Esophagus muscularis mucosa (tissue), 4 donors: Measurements from ENCODE around the gene KIAA1958. TPM values are rescaled to one million over a fixed set of nuclear protein-coding genes. Genes with fewer than 3 reads are reported as not detected.
"Not testable (repeated sequence)": the region's sequence is repeated elsewhere in the genome, so short reads cannot be mapped to it uniquely, and the experiment has no call there.

Experiments
- DNase-seq: peaks from one replicate; pipeline ENCODE4 v3.0.0-alpha.2; 2017; ENCODE audit errors: extremely low spot score
- H3K27ac ChIP-seq, 4 donors: fragments of 200-600 bp; sonication (generic); replicated peaks in 1 of 4; 1 replicate in 3 of 4; 2 replicates in 1 of 4; pipeline ENCODE4 v1.5.1; 2016 to 2019; ENCODE audit warnings: mild to moderate bottlenecking in 1 of 4
- H3K27me3 ChIP-seq, 4 donors: fragments of 200-600 bp; sonication (generic); one replicate each; pipeline versions ENCODE4 v1.5.1 to v1.6.0; 2016 to 2019
- H3K36me3 ChIP-seq, 4 donors: fragments of 200-600 bp; sonication (generic); one replicate each; pipeline ENCODE4 v1.5.1; 2016 to 2019
- H3K4me1 ChIP-seq, 4 donors: fragments of 200-600 bp; sonication (generic); one replicate each; pipeline ENCODE4 v1.5.1; 2016 to 2019
- H3K4me3 ChIP-seq, 4 donors: fragments of 200-600 bp; sonication (generic); 1 replicate in 2 of 4; 2 replicates in 2 of 4; pipeline ENCODE4 v1.5.1; 2016 to 2019; ENCODE audit warnings: mild to moderate bottlenecking in 4 of 4, moderate library complexity in 1 of 4
- H3K9me3 ChIP-seq, 4 donors: fragments of 200-600 bp; sonication (generic); 1 replicate in 3 of 4; 2 replicates in 1 of 4; pipeline ENCODE4 v1.5.1; 2016 to 2019
- CTCF ChIP-seq, 3 experiments: fragments of 200-600 bp in 2 of 3; fragments of 450-650 bp in 1 of 3; sonication (generic) in 2 of 3; IDR thresholded peaks; one replicate each; pipeline ENCODE4 v1.5.1; 2017 to 2019; ENCODE audit warnings: antibody characterized with exemption in 3 of 3, mild to moderate bottlenecking in 2 of 3, moderate library complexity in 1 of 3
- EP300 ChIP-seq: sonication (generic); formaldehyde crosslinking; IDR thresholded peaks from one replicate; pipeline ENCODE4 v1.6.1; 2017; ENCODE audit warnings: antibody characterized with exemption
- POLR2A ChIP-seq: fragments of 450-650 bp; IDR thresholded peaks from one replicate; pipeline ENCODE4 v1.6.1; 2017; ENCODE audit warnings: antibody characterized with exemption, moderate library complexity, mild to moderate bottlenecking, low read depth
- POLR2AphosphoS5 ChIP-seq, 2 donors: sonication (generic); formaldehyde crosslinking; IDR thresholded peaks; one replicate each; pipeline ENCODE4 v1.6.1; 2017; ENCODE audit warnings: antibody characterized with exemption in 2 of 2
- WGBS: methylation state at CpG from one replicate; pipeline ENCODE4 v1.1.5; 2018; 5-methylcytosine and 5-hydroxymethylcytosine counted together
- intact Hi-C: fragments of 100-400 bp; cut with DNase I; formaldehyde crosslinking; loops from one replicate; pipeline ENCODE4 v1.15.1; 2023
- total RNA-seq, 4 donors: library from RNA; depleted of rRNA; stranded (reverse); fragments of >200 nt; gene quantifications; one replicate each; pipeline versions ENCODE4 v1.1.0 to v1.2.1, GENCODE V29; 2016

Gene KIAA1958
- total RNA-seq, 4 donors from 2014 or later = 2.2 to 5.8 (median 3.2) TPM

DNA sequence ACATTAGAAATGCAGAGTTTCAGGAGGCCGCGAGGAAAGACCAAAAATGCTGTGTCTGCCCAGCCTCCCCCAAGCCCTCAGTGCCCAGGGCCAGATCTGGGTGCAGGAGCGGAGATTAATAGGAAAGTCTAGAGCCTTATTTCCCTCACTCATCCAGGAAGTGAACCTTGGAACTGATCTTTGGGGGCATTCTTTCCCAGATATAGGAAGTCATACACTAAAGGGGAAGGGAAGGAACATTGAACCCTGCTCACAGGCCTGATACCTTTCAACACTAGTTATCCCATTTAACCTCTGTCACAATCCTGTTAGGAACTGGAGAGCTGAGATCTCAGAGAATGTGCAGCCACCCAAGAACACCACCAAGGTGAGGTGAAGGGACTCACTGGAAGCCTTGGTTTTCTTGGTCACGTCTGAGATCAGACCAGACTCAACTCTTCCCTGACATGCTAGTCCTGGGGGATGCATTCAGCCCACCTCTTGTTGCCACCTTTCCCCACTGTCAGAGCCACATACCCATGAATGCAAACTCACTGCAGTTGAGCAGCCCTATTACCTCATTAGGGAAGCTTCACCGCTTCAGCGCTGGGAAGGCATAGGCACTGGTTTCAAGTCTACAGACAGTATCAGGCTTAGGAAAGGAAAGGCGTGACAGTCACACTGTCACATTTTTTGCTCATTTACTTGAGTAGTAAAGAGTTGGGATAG is 95.0 kb downstream of the KIAA1958 start:
- 81% methylated on average over 7 of the region's 7 CpGs for WGBS
- no peaks in the 10 kb centered on the region for H3K36me3 ChIP-seq
- H3K9me3 ChIP-seq = no peaks in the 10 kb centered on the region
- H3K27ac ChIP-seq = no peak overlapping the region
- DNase-seq = no peak
- intact Hi-C loops = no loop called here
- no peaks in the 10 kb centered on the region for H3K27me3 ChIP-seq
- H3K4me1 ChIP-seq = no peaks in the 10 kb centered on the region
- TF ChIP-seq EP300 = no peak
- no peak for TF ChIP-seq CTCF (IDR thresholded peaks at IDR 0.05)
- TF ChIP-seq POLR2A = no peak
- TF ChIP-seq POLR2AphosphoS5 (IDR thresholded peaks at IDR 0.05) = no peak
- no peak overlapping the region for H3K4me3 ChIP-seq

- Histone ChIP-seq H3K36me3 (no peaks in the 10 kb centered on the region), H3K4me3 (no peak overlapping the region), H3K27ac (no peak overlapping the region), H3K9me3 (no peaks in the 10 kb centered on the region), H3K4me1 (no peaks in the 10 kb centered on the region), H3K27me3 (no peaks in the 10 kb centered on the region)
- intact Hi-C loops = no loop called here
- no peak for DNase-seq
- TF ChIP-seq CTCF (IDR thresholded peaks at IDR 0.05) (no peak), POLR2AphosphoS5 (IDR thresholded peaks at IDR 0.05) (no peak), EP300 (no peak), POLR2A (no peak)
- whole genome bisulfite sequencing = 82% methylated on average over 7 of the region's 7 CpGs
Observed at GRCh38 chr9:112582371-112583262, 96.0 kb downstream of the KIAA1958 start.

DNA sequence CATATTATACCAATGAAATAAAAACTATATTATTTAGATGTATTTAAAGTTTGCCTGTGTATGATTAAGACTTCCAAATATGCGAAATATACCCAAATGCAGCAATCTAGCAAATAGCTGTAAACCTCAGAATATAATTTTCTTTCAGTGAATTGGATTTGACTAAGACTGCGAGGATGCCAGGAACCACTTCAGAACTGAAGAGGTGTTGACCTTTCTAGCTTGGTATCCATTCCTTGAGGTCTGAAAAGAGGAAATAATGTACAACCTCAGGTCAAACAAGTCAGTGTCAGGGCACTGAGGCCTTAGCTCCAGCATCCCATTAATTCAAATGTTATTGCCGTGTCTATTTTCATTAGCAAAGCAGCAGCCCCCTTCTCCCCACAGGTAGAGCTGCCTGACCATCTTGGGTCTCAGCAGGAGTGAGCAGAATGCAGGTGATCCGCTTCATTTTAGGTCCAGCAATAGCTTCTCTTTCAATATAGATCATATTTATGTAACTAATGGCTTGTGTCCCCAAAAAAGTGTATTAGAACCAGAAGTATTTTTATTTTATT is 100.0 kb downstream of the KIAA1958 start:
- H3K4me1 ChIP-seq = no peaks in the 10 kb centered on the region
- no peak overlapping the region for H3K4me3 ChIP-seq
- H3K27me3 ChIP-seq = no peaks in the 10 kb centered on the region
- DNase-seq = no peak
- TF ChIP-seq POLR2AphosphoS5 (IDR thresholded peaks at IDR 0.05) (no peak), CTCF (IDR thresholded peaks at IDR 0.05) (no peak), POLR2A (no peak), EP300 (no peak)
- no peaks in the 10 kb centered on the region for H3K36me3 ChIP-seq
- WGBS = over 99% methylated on average over 4 of the region's 4 CpGs
- no peaks in the 10 kb centered on the region for H3K9me3 ChIP-seq
- intact Hi-C loops = no loop called here
- H3K27ac ChIP-seq = no peak overlapping the region

DNA sequence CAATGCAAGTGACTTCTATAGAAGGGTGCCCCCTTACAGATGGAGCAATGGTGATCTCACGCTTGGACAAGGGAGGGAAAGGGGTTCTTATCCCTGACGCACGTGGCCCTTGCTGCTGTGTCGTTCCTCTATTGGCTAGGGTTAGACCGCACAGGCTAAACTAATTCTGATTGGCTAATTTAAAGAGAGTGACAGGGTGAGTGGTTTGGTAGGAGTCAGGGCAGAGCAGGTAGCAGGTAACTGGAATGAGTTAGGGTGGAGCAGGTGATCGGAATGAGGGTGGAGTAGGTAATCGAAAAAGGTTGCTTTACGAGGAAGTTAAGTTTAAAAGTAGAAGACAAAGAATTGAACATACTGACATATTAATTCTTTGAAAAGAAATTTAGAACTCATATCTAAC is 105.2 kb downstream of the KIAA1958 start:
- intact Hi-C loops, H3K4me3 ChIP-seq, H3K36me3 ChIP-seq, H3K27ac ChIP-seq, H3K9me3 ChIP-seq, H3K27me3 ChIP-seq, H3K4me1 ChIP-seq, DNase-seq: not testable (repeated sequence)
- WGBS = 96% methylated on average over 8 of the region's 8 CpGs

DNA sequence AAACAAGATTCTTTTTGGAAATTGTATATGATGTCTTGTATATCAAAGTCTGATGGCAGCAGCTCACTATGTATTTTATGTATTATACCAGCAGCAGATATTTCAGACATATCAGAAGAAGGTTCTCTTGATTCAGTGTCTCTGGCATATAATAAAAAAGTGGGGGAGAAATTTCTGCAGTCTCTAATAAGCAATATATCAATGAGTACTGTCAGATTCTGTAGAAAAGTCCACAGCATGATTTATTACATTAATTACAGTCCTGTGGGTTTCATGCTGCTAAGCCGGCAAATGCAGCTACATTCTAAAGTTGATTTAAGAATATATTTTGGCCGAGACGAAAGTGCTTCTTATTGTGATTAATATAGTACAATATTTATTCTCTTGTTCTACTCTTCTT is 113.1 kb downstream of the KIAA1958 start:
- Histone ChIP-seq H3K36me3 (no peaks in the 10 kb centered on the region), H3K4me3 (no peak overlapping the region), H3K9me3 (no peaks in the 10 kb centered on the region), H3K27ac (no peak overlapping the region), H3K4me1 (peaks cover 0 to 9% (median 6%) of the 10 kb centered on the region in 4 donors), H3K27me3 (no peaks in the 10 kb centered on the region)
- intact Hi-C loops = no loop called here
- no peak for DNase-seq
- WGBS = 44% methylated on average over 3 of the region's 3 CpGs
- no peak for TF ChIP-seq EP300
- TF ChIP-seq POLR2AphosphoS5 (IDR thresholded peaks at IDR 0.05) = no peak
- no peak for TF ChIP-seq POLR2A
- no peak for TF ChIP-seq CTCF (IDR thresholded peaks at IDR 0.05)
